Measurements from ENCODE around the gene ARHGAP19.
A peak's percentile ranks its signal among the peaks of the same experiment; 100 is the strongest.

Gene ARHGAP19

GRCh38 chr10:97292097-97292861, at the start of gene ARHGAP19:
TSS of gene ARHGAP19 (minus strand) at chr10:97292637. CDS start at chr10:97292627, 10 bp downstream.
- peak; percentile 93 to 98 for DNase-seq

- no peak for DNase-seq
Observed at GRCh38 chr10:97341416-97341815, 49.0 kb upstream of the ARHGAP19 start.

- DNase-seq: no peak
Observed at GRCh38 chr10:97338041-97338440, 45.6 kb upstream of the ARHGAP19 start.

- DNase-seq: no peak
Observed at GRCh38 chr10:97336942-97337831, 44.8 kb upstream of the ARHGAP19 start.

- no peak for DNase-seq
Observed at GRCh38 chr10:97336446-97336845, 44.0 kb upstream of the ARHGAP19 start.

GRCh38 chr10:97336006-97336405, 43.6 kb upstream of the ARHGAP19 start:
- no peak for DNase-seq

GRCh38 chr10:97335188-97335619, 42.8 kb upstream of the ARHGAP19 start:
- no peak for DNase-seq

- DNase-seq: peak in 1 of 2 experiments; percentile 77
Observed at GRCh38 chr10:97334370-97335175, 42.1 kb upstream of the ARHGAP19 start, which contains the start of gene FRAT2. TSS of gene FRAT2 (minus strand) at chr10:97334729. CDS start at chr10:97334572, 157 bp downstream.

- no peak for DNase-seq
Observed at GRCh38 chr10:97333601-97334369, 41.3 kb upstream of the ARHGAP19 start.

GRCh38 chr10:97333351-97333600, 40.8 kb upstream of the ARHGAP19 start:
- no peak for DNase-seq

- DNase-seq: no peak
Observed at GRCh38 chr10:97332591-97333350, 40.3 kb upstream of the ARHGAP19 start.

- no peak for DNase-seq
Observed at GRCh38 chr10:97331153-97331703, 38.8 kb upstream of the ARHGAP19 start.

- DNase-seq: no peak
Observed at GRCh38 chr10:97329766-97330165, 37.3 kb upstream of the ARHGAP19 start.

- DNase-seq: no peak
Observed at GRCh38 chr10:97328646-97329453, 36.4 kb upstream of the ARHGAP19 start.

GRCh38 chr10:97327348-97328294, 35.2 kb upstream of the ARHGAP19 start:
- DNase-seq: no peak

- DNase-seq: no peak
Observed at GRCh38 chr10:97325754-97326153, 33.3 kb upstream of the ARHGAP19 start.

- DNase-seq: no peak
Observed at GRCh38 chr10:97323501-97323900, 31.1 kb upstream of the ARHGAP19 start.

GRCh38 chr10:97321804-97322190, 29.4 kb upstream of the ARHGAP19 start:
- DNase-seq: no peak

All from SW 1271 (cell line).